ENCODE data around the gene NFATC1.

DNA sequence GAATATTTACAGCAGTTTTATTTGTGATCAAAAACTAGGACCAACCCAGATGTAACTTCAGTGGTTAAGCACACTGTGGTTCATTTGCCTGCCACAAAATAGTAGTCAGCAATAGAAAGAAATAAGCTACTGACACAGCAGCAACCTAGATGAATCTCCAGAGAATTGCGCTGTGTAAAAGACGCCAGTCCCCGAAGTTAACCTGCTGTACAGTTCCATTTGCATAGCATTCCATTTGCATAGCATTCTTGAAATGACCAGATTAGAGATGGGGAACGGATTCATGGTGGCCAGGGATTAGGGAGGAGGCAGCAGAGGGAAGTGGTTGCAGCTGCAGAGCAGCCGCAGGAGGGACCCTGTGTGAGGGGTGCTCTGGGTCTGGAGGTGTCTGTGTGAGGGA lies 39.3 kb upstream of the NFATC1 start:
- TF ChIP-seq, protein P1, sequence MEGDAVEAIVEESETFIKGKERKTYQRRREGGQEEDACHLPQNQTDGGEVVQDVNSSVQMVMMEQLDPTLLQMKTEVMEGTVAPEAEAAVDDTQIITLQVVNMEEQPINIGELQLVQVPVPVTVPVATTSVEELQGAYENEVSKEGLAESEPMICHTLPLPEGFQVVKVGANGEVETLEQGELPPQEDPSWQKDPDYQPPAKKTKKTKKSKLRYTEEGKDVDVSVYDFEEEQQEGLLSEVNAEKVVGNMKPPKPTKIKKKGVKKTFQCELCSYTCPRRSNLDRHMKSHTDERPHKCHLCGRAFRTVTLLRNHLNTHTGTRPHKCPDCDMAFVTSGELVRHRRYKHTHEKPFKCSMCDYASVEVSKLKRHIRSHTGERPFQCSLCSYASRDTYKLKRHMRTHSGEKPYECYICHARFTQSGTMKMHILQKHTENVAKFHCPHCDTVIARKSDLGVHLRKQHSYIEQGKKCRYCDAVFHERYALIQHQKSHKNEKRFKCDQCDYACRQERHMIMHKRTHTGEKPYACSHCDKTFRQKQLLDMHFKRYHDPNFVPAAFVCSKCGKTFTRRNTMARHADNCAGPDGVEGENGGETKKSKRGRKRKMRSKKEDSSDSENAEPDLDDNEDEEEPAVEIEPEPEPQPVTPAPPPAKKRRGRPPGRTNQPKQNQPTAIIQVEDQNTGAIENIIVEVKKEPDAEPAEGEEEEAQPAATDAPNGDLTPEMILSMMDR (IDR thresholded peaks at IDR 0.05; ENCODE audit: poor library complexity, severe bottlenecking), result no peak
- TF ChIP-seq EZH2 (IDR thresholded peaks at IDR 0.05; ENCODE audit: borderline replicate concordance, insufficient read depth, low read length, poor library complexity, severe bottlenecking), result no peak
- TF ChIP-seq MXI1 (conservative IDR thresholded peaks at IDR 0.05; ENCODE audit: poor library complexity, severe bottlenecking), result no peak
- no peak for TF ChIP-seq REST (IDR thresholded peaks at IDR 0.05; ENCODE audit: borderline replicate concordance)
- TF ChIP-seq POLR2AphosphoS5 (IDR thresholded peaks at IDR 0.05), result no peak
- no peak for TF ChIP-seq EP300 (conservative IDR thresholded peaks at IDR 0.05; ENCODE audit: poor library complexity, severe bottlenecking)
- no peak for TF ChIP-seq SMC3 (conservative IDR thresholded peaks at IDR 0.05; ENCODE audit: poor library complexity)
